Measurements from ENCODE around the gene OCA2. TPM values are rescaled to one million over a fixed set of nuclear protein-coding genes. Genes with fewer than 3 reads are reported as not detected.
"Not testable (repeated sequence)": the region's sequence is repeated elsewhere in the genome, so short reads cannot be mapped to it uniquely, and the experiment has no call there.

The OCA2 gene
- polyA plus RNA-seq, 3 donors: 8.2 to 11.0 (median 8.5) TPM

GRCh38 chr15:27774638-27775037 is 324.5 kb downstream of the OCA2 start:
- DNase-seq (ENCODE audit: extremely low read depth in 1 of 11, low read depth in 9 of 11, low spot score in 4 of 11): no peak

DNA sequence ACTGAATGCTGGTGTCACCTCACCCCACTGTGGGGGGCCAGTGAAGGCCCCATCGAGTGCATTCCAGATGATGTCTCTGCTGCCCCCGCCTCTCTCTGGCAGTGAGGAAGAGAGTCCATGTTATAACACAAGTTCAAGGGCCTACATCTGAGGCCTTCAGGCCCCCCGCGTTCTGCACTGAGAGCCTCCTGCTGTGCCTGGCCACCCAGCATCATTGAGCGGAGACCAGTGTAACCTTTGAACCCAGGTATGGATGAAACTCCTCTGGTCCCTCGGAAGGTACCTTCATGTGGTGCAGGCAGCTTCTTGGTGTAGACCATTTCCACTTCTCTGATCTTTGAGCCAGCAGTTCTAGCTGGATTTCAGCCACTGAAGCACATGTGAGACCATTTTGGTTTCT is 324.9 kb downstream of the OCA2 start:
- DNase-seq (ENCODE audit: extremely low read depth in 1 of 11, low read depth in 9 of 11, low spot score in 4 of 11): no peak

GRCh38 chr15:27771892-27772291 is 327.2 kb downstream of the OCA2 start:
- no peak for DNase-seq (ENCODE audit: extremely low read depth in 1 of 11, low read depth in 9 of 11, low spot score in 4 of 11)

DNA sequence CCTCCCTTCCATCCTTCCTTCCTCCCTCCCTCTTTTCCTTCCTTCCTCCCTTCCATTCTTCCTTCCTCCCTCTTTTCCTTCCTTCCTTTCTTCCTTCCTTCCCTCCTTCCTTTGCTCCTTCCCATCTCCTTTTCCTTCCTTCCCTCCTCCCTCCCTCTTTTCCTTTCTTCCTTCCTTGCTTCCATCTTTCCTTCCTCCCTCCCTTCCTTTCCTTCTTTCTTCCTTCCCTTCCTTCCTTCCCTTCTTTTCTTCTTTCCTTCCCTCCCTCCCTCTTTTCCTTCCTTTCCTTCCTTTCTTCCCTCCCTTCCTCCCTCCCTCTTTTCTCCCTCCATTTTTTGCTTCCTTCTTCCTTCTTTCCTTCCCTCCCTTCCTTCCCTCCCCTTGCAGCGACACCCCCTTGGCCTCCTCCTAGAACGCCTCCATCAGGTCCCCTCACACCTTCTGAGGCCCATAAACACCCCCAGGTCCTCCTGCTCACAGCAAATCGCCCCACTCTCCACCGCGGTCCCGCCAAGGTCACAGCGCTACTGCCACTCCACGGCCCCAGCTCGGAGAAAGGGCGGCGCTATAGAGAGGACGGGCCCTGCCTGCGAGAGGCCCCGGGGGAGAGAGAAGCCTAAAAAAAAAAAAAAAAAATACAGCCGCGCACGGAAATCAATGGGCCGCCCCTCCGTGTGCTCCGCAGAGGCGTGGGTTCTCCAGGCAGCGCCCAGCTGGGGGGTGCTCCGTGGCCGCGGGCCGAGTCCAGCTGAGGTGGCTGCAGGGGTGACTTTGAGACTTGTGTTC is 328.2 kb downstream of the OCA2 start:
- DNase-seq (ENCODE audit: extremely low read depth in 1 of 11, low read depth in 9 of 11, low spot score in 4 of 11): no peak

- no peak for DNase-seq (ENCODE audit: extremely low read depth in 1 of 11, low read depth in 9 of 11, low spot score in 4 of 11)
Measured at GRCh38 chr15:27770086-27770607, 329.0 kb downstream of the OCA2 start.

GRCh38 chr15:27769652-27770051 is 329.5 kb downstream of the OCA2 start:
- DNase-seq (ENCODE audit: extremely low read depth in 1 of 11, low read depth in 9 of 11, low spot score in 4 of 11): no peak

GRCh38 chr15:27768732-27769475 is 330.2 kb downstream of the OCA2 start:
- no peak for DNase-seq (ENCODE audit: extremely low read depth in 1 of 11, low read depth in 9 of 11, low spot score in 4 of 11)

DNA sequence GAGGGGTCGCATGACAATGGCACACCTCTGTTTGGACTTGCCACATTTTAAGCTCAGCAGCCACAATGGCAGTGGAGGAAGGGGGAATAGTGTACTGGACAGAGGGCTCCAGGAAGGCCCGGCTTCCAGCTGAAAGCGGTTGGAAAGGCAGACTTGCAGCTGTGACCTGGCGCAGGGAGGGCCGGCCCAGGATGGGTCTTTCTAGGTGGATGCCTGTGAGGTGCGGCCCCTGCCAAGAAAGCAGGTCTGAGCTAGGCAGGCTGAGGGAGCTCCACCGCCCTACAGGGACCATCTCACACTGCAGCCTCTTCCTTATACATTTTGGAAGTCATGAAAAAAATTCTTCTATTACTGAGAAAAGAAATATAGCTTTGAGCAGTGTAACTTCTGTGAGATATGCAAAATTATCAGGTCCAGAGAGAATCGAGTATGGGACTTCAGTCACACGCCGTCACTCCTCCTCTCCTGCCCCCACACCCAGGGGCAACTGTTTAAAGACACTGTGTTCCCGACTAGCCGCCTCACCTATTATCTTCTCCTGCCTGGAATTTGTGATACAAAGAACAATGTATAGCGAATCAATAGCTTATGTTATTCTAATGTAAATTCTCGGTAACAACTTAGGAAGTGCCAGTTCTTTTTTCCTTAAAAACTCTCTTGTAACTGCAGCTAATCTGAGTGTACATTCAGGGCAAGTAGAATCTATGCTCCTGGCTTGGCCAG is 331.0 kb downstream of the OCA2 start:
- DNase-seq (ENCODE audit: extremely low read depth in 1 of 11, low read depth in 9 of 11, low spot score in 4 of 11): no peak

DNA sequence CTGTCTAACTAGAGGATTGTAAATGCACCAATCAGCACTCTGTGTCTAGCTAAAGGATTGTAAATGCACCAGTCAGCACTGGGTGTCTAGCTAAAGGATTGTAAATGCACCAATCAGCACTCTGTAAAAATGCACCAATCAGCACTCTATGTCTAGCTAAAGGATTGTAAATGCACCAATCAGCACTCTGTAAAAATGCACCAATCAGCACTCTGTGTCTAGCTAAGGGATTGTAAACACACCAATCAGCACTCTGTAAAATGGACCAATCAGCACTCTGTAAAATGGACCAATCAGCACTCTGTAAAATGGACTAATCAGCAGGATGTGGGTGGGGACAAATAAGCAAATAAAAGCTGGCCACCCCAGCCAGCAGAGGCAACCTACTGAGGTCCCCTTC is 331.7 kb downstream of the OCA2 start:
- not testable (repeated sequence) for DNase-seq (ENCODE audit: extremely low read depth in 1 of 11, low read depth in 9 of 11, low spot score in 4 of 11)

DNA sequence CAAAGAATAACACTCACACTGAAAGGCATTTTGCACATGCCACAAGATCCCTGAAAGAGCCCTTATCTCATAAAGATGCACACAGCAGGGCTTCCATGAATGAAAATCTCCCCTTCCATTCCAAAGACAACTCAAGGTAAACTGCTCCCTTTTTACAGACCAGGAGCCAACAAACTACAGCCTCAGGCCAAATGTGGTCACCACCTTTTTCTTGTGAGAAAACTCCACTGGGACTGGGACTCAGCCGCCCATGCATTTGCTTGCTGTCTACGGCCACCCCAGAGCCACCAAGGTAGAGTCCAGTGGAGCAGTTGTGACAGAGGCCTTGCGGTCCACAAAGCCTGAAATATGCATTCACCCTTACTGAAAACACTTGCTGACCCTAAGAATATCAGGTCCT is 334.8 kb downstream of the OCA2 start:
- DNase-seq (ENCODE audit: extremely low read depth in 1 of 11, low read depth in 9 of 11, low spot score in 4 of 11): no peak

GRCh38 chr15:27763514-27763913 is 335.6 kb downstream of the OCA2 start:
- DNase-seq (ENCODE audit: extremely low read depth in 1 of 11, low read depth in 9 of 11, low spot score in 4 of 11): no peak

GRCh38 chr15:27762471-27762870 is 336.6 kb downstream of the OCA2 start:
- DNase-seq (ENCODE audit: extremely low read depth in 1 of 11, low read depth in 9 of 11, low spot score in 4 of 11): no peak

DNA sequence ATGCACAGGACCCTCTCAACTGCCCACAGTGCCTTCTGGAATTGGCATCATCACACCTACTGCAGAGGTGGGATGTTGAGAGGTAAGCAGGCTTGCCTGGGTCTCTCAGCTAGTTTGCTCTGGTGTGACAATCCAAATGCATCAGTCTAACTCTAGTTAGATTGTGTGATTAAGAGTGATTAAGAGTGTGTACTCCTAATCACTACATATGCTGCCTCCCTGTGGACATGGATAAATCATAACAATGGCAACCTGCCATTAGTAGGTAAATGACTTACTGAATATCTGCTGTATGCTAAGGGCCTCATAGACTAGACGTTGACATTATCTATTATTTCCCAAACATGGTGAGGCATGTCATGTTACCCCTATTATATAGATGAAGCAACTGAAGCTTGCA is 342.1 kb downstream of the OCA2 start:
- DNase-seq (ENCODE audit: extremely low read depth in 1 of 11, low read depth in 9 of 11, low spot score in 4 of 11): no peak

GRCh38 chr15:27752691-27753090 is 346.4 kb downstream of the OCA2 start:
- no peak for DNase-seq (ENCODE audit: extremely low read depth in 1 of 11, low read depth in 9 of 11, low spot score in 4 of 11)

DNA sequence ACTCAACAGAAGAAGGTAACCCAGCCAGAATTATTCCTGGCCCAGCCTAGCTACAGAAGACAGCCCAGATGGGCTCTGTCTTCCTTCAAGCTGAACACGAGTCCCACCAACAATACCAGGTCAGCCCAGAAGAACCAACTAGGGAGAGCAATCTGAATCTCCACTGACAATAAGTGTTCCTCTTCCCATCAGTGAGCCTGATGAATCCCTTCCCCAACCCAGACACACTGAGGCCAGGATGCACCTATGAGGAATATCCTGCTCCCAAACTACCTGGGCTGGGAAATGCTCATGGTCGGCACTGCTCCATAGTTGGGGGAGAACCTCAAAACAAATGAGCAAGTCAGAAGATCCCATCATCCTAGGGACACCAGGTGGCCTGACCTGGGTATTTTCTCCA is 351.1 kb downstream of the OCA2 start:
- no peak for DNase-seq (ENCODE audit: extremely low read depth in 1 of 11, low read depth in 9 of 11, low spot score in 4 of 11)

GRCh38 chr15:27746401-27746955 is 352.6 kb downstream of the OCA2 start:
- no peak for DNase-seq (ENCODE audit: extremely low read depth in 1 of 11, low read depth in 9 of 11, low spot score in 4 of 11)

DNA sequence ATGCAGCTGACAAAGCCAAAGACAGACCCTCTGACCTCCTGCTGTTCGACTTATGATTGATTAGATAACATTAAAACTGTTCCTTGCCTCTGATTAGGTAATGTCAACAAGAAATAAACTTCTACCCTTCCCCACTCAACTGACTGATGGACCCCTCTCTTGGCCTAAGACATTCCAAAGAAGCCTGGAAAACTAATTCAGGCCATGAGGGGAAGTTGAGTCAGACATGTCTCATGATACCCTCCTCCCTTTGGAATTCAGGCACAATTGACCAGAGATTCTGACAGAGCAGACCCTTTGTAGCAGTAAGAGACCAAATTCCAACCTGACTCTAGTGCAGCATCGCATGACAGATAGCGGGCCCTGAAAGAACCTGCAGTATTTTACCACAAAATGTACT is 354.5 kb downstream of the OCA2 start:
- DNase-seq (ENCODE audit: extremely low read depth in 1 of 11, low read depth in 9 of 11, low spot score in 4 of 11): no peak

- no peak for DNase-seq (ENCODE audit: extremely low read depth in 1 of 11, low read depth in 9 of 11, low spot score in 4 of 11)
Measured at GRCh38 chr15:27743638-27744037, 355.5 kb downstream of the OCA2 start.

GRCh38 chr15:27742751-27743477 is 356.2 kb downstream of the OCA2 start:
- DNase-seq (ENCODE audit: extremely low read depth in 1 of 11, low read depth in 9 of 11, low spot score in 4 of 11): no peak

All from renal cortex interstitium (tissue), 11 donors.